GM12872 (cell line): Measurements from ENCODE around the gene LRIT2.

Source experiments
- TF ChIP-seq, protein P1 (sequence below): IDR thresholded peaks from 3 replicates; pipeline ENCODE4 v1.5.1; 2011; ENCODE audit warnings: low read depth, mild to moderate bottlenecking, low read length, moderate library complexity; ENCODE audit not compliant: insufficient read depth

LRIT2 gene

GRCh38 chr10:84178160-84178609 is 47.2 kb downstream of the LRIT2 start:
- TF ChIP-seq, protein P1, sequence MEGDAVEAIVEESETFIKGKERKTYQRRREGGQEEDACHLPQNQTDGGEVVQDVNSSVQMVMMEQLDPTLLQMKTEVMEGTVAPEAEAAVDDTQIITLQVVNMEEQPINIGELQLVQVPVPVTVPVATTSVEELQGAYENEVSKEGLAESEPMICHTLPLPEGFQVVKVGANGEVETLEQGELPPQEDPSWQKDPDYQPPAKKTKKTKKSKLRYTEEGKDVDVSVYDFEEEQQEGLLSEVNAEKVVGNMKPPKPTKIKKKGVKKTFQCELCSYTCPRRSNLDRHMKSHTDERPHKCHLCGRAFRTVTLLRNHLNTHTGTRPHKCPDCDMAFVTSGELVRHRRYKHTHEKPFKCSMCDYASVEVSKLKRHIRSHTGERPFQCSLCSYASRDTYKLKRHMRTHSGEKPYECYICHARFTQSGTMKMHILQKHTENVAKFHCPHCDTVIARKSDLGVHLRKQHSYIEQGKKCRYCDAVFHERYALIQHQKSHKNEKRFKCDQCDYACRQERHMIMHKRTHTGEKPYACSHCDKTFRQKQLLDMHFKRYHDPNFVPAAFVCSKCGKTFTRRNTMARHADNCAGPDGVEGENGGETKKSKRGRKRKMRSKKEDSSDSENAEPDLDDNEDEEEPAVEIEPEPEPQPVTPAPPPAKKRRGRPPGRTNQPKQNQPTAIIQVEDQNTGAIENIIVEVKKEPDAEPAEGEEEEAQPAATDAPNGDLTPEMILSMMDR: no peak

GRCh38 chr10:84177541-84178141 is 47.7 kb downstream of the LRIT2 start:
- TF ChIP-seq, protein P1: no peak

DNA sequence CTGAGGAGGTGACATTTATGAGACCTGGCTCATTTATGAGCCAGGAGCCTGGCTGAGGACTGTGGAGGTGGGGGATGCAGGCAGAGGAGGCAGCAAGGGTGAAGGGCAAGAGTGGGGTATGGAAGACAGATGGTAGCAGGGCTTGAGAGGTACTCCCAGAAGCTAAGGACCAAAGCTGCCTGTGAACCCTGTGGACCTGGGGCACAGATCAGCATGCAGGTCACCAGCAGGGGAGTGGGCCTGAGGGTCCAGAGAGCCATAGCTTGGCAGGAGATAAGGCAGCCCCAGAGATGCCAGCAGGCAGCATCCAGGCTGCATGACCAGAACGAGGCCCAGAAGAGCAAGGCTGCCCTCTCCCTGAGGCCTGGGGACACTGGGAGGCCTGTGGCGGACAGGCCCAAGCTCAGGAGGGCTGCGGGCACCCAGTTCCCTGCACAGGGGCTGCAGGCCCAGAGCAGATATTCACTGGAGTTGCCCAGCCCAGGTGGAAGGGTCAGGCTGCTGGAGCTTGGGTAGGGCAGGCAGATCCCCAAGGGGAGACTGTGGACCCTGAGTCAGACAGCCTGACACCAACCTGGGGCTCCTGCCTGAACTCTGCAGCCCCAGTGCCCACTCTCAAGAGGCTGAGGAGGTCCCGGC is 48.4 kb downstream of the LRIT2 start:
- TF ChIP-seq, protein P1: no peak

DNA sequence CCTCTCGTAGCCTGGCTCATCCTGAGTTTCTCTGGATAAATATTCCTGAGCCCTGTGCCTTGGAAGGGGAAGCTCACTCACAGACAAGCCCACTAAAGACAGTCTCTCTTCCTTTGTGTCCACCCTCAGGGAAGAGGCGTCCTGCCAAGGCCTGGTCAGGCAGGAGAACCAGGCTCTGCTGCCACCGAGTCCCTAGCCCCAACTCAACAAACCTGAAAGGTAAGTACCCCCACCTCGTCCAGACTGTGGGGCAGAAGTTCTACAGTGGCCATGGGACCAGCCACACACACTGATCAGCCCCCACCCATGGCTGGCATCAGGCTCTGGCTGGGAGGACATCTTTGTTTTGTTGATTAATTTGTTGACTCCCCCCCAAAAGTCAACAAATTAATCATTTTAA is 49.0 kb downstream of the LRIT2 start:
- TF ChIP-seq, protein P1: no peak

GRCh38 chr10:84175436-84175835 is 49.9 kb downstream of the LRIT2 start:
- TF ChIP-seq, protein P1: no peak

- TF ChIP-seq, protein P1: no peak
These were observed 51.8 kb downstream of the LRIT2 start, which contains the start of gene GPR15LG for GRCh38 chr10:84173501-84173929. TSS of gene GPR15LG (plus strand) at chr10:84173801. CDS start at chr10:84173852, 51 bp downstream.

GRCh38 chr10:84172467-84173356 is 52.6 kb downstream of the LRIT2 start:
- TF ChIP-seq, protein P1: no peak
